Mucosa of descending colon (tissue), 3 donors: ENCODE data around the gene SCRN1. TPM values are rescaled to one million over a fixed set of nuclear protein-coding genes. Genes with fewer than 3 reads are reported as not detected.

Source experiments
- ATAC-seq: fragments of 200-7000 bp; cut with Tn5 transposase; one replicate; pipeline ENCODE4 v1.9.1; 2020; ENCODE audit warnings: mild to moderate bottlenecking, moderate library complexity
- DNase-seq, 3 donors: peaks; one replicate each; pipeline ENCODE4 v3.0.0-alpha.2; 2020
- H3K36me3 ChIP-seq: fragments of 200-600 bp; one replicate; pipeline ENCODE4 v1.8.0; 2021; ENCODE audit warnings: low read depth, mild to moderate bottlenecking
- H3K4me1 ChIP-seq: fragments of 200-600 bp; one replicate; pipeline ENCODE4 v1.8.0; 2021; ENCODE audit warnings: low read depth, mild to moderate bottlenecking
- H3K4me3 ChIP-seq: fragments of 200-600 bp; one replicate; pipeline ENCODE4 v1.8.0; 2021; ENCODE audit warnings: mild to moderate bottlenecking
- H3K9me3 ChIP-seq: fragments of 200-600 bp; one replicate; pipeline ENCODE4 v1.8.0; 2021; ENCODE audit warnings: mild to moderate bottlenecking
- CTCF ChIP-seq: fragments of 200-600 bp; IDR thresholded peaks from one replicate; pipeline ENCODE4 v1.8.0; 2022; ENCODE audit warnings: antibody characterized with exemption, mild to moderate bottlenecking
- intact Hi-C, 2 donors: fragments of 100-400 bp; cut with DNase I in 1 of 2; cut with micrococcal nuclease in 1 of 2; formaldehyde crosslinking; loops; one replicate each; pipeline versions ENCODE4 v1.11.0 to v1.11.1; 2022; cut with DNase I, micrococcal nuclease
- total RNA-seq, 3 donors: library from RNA; stranded (reverse); fragmentation: NEBNext Ultra II Directional in 2 of 3; extraction: Animal tissue kit (Norgen Biotek cat#: 25700) in 2 of 3; gene quantifications; one replicate each; pipeline versions ENCODE4 v1.2.1 to v1.2.4, GENCODE V29; 2021 to 2023
- donor health status: DM: no; HTN: no; CAD: no; lungs with moderate emphysema.
- donor health status: DM: no; HTN: no; CAD: no.
- donor health status: DM: no; HTN: yes; CAD: no.

SCRN1 gene
- total RNA-seq, 3 donors from 2014 or later = 6.4 to 60.2 (median 11.2) TPM

- H3K36me3 ChIP-seq = no peaks in the 10 kb centered on the region
- ATAC-seq = no peak
These were observed 12.4 kb upstream of the SCRN1 start for GRCh38 chr7:30001998-30002397.

GRCh38 chr7:29998489-29998888 lies 8.9 kb upstream of the SCRN1 start:
- no peak for TF ChIP-seq CTCF
- Histone ChIP-seq H3K4me3 (no peak overlapping the region), H3K9me3 (peaks cover 5% of the 10 kb centered on the region), H3K36me3 (no peaks in the 10 kb centered on the region), H3K4me1 (no peaks in the 10 kb centered on the region)
- intact Hi-C loops = no loop called here
- DNase-seq (no peak), ATAC-seq (no peak)

More at GRCh38 chr7:30001998-30002397, 12.4 kb upstream of the SCRN1 start:
- Histone ChIP-seq H3K9me3 (no peaks in the 10 kb centered on the region), H3K4me1 (no peaks in the 10 kb centered on the region), H3K4me3 (no peak overlapping the region)
- no peak for DNase-seq
- no peak for TF ChIP-seq CTCF
- intact Hi-C loops = no loop called here

- no peak for TF ChIP-seq CTCF
- Histone ChIP-seq H3K4me3 (no peak overlapping the region), H3K9me3 (peaks cover 15% of the 10 kb centered on the region), H3K4me1 (no peaks in the 10 kb centered on the region), H3K36me3 (no peaks in the 10 kb centered on the region)
- intact Hi-C loops = no loop called here
- DNase-seq = no peak
- no peak for ATAC-seq
These were observed 6.7 kb upstream of the SCRN1 start for GRCh38 chr7:29996321-29996720.

- ATAC-seq (no peak), DNase-seq (no peak)
- Histone ChIP-seq H3K4me3 (no peak overlapping the region), H3K36me3 (no peaks in the 10 kb centered on the region), H3K4me1 (no peaks in the 10 kb centered on the region), H3K9me3 (peaks cover 15% of the 10 kb centered on the region)
- TF ChIP-seq CTCF = no peak
- intact Hi-C loops = no loop called here
These were observed 6.1 kb upstream of the SCRN1 start for GRCh38 chr7:29995652-29996051.

GRCh38 chr7:29993140-29993539 lies 3.5 kb upstream of the SCRN1 start:
- H3K9me3 ChIP-seq = peaks cover 15% of the 10 kb centered on the region
- intact Hi-C loops = no loop called here
- H3K4me3 ChIP-seq = no peak overlapping the region
- H3K4me1 ChIP-seq = no peaks in the 10 kb centered on the region
- ATAC-seq (no peak), DNase-seq (no peak)
- TF ChIP-seq CTCF = no peak
- H3K36me3 ChIP-seq = no peaks in the 10 kb centered on the region

- ATAC-seq (no peak), DNase-seq (no peak)
- H3K4me3 ChIP-seq = no peak overlapping the region
- no peaks in the 10 kb centered on the region for H3K36me3 ChIP-seq
- no peaks in the 10 kb centered on the region for H3K4me1 ChIP-seq
- intact Hi-C loops = no loop called here
- TF ChIP-seq CTCF = no peak
- H3K9me3 ChIP-seq = peaks cover 15% of the 10 kb centered on the region
These were observed 2.3 kb upstream of the SCRN1 start for GRCh38 chr7:29991937-29992336.
